Mammary epithelial cell (primary cell): ENCODE results near the gene GNPTG.

Experiments used
- CTCF ChIP-seq, 2 donors: IDR thresholded peaks in 1 of 2; conservative IDR thresholded peaks in 1 of 2; 2 replicates each; pipeline ENCODE4 v1.5.1; 2011 to 2012; ENCODE audit warnings: inconsistent platforms in 2 of 2, low read length in 2 of 2, mild to moderate bottlenecking in 2 of 2, control low read depth in 1 of 2, low read depth in 1 of 2; ENCODE audit not compliant: insufficient read depth in 1 of 2; ENCODE audit errors: extremely low read depth in 1 of 2
- EZH2 ChIP-seq: IDR thresholded peaks from 2 replicates; pipeline ENCODE4 v1.6.1; 2012; ENCODE audit warnings: low read length, inconsistent platforms, borderline replicate concordance

GRCh38 chr16:1312467-1312816 lies 39.3 kb upstream of the GNPTG start:
- TF ChIP-seq CTCF (conservative IDR thresholded peaks at IDR 0.05 in 1 of 2, IDR thresholded peaks at IDR 0.05 in 1 of 2; ENCODE audit: extremely low read depth in 1 of 2, insufficient read depth in 1 of 2, low read depth in 1 of 2, low read length in 2 of 2): no peak
- no peak for TF ChIP-seq EZH2
